GM19240 (cell line): ENCODE measurements around the gene WDR5.

Experiments used
- DNase-seq: peaks from one replicate; pipeline ENCODE4 v3.0.0; 2011; ENCODE audit warnings: low spot score; ENCODE audit not compliant: insufficient read length

WDR5 gene

GRCh38 chr9:134158242-134158641 lies 22.4 kb downstream of the WDR5 start:
- DNase-seq: no peak

DNA sequence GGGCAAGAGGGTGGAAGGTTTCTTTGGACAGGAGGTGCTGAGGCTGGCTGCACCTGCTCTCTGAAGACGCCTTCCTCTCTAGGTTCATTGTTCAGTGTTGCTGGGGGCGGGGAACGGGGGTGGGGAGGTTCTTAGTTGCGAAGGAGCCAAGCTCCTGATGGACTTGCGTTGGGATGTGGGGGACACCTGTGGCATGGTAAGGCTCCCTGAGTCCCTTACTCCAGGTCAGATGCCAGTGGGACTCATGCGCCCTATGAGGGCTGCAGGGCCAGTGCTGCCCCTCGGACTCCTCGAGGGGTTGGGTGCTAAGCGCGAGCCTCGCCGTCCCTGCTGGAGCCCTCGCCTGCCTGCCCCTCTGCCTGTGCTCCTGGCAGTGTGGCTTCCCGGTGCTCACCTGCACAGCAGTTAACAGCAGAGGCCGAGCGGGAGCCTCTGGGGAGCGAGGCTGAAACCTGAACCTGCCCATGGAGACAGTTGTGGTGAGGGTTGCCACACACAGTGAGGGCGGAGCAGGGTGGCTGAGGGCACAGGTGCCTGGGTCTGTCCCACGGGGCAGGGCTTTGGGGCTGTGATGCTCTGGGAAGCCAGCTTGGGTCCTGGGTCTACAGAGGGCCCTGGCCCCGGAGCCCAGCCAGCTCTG lies 23.0 kb downstream of the WDR5 start:
- DNase-seq: no peak

DNA sequence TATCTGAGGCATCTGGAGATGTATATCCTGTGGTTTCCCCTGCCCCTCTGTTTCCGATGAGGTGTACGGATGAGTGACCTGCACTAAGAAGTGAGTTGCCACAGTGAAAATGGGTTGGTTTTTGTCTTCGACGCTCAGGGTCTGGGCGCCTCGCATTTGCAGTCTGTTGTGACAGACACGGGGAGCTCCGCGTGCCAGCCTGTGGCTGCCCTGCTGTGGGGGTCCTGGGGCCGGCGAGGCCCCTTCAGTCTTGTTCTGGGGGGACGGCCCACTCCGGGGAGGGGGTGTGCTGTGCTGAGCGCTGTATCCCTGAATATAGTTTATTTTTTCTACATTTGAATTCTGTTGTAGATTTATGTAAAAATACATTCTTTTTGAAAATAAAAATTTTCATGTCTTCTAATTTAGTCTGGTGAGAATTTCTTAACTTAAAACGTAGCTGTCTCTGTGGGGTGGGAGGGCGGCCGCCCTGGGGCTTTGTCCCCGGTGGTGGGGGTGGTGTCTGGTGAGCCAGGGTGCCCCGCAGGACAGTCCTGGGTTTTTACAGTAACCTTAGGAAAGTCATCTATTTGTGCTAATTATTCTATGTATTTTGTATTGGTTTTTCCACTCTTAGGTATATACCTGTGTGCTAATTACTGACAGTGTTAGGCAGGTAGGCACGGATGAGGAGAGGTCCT lies 23.8 kb downstream of the WDR5 start:
- no peak for DNase-seq

- no peak for DNase-seq
Observed at GRCh38 chr9:134161647-134162046, 25.8 kb downstream of the WDR5 start.

GRCh38 chr9:134162212-134162775 lies 26.4 kb downstream of the WDR5 start:
- no peak for DNase-seq

- no peak for DNase-seq
Observed at GRCh38 chr9:134162926-134163370, 27.1 kb downstream of the WDR5 start.

GRCh38 chr9:134163371-134164196 lies 27.7 kb downstream of the WDR5 start:
- DNase-seq: no peak

DNA sequence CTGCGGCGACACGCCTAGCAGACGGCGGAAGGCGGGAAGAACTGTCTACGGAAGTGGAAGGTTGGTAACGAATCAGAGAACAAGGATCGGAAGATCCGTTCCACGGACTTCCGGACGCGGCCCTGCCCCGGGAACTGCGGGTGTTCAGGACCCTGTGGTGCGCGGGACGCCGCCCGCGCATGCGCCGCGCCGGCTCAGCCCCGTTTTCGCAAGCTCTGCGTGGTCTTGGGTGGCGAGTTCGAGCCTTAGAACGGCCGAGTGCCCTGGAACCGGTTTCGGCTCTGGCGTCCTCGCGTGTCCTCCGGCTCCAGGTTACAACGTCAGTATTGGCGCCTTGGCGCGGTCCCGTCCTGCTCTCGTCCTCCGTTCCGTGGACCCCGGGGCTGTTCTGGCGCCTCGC lies 29.0 kb downstream of the WDR5 start:
- DNase-seq: no peak

DNA sequence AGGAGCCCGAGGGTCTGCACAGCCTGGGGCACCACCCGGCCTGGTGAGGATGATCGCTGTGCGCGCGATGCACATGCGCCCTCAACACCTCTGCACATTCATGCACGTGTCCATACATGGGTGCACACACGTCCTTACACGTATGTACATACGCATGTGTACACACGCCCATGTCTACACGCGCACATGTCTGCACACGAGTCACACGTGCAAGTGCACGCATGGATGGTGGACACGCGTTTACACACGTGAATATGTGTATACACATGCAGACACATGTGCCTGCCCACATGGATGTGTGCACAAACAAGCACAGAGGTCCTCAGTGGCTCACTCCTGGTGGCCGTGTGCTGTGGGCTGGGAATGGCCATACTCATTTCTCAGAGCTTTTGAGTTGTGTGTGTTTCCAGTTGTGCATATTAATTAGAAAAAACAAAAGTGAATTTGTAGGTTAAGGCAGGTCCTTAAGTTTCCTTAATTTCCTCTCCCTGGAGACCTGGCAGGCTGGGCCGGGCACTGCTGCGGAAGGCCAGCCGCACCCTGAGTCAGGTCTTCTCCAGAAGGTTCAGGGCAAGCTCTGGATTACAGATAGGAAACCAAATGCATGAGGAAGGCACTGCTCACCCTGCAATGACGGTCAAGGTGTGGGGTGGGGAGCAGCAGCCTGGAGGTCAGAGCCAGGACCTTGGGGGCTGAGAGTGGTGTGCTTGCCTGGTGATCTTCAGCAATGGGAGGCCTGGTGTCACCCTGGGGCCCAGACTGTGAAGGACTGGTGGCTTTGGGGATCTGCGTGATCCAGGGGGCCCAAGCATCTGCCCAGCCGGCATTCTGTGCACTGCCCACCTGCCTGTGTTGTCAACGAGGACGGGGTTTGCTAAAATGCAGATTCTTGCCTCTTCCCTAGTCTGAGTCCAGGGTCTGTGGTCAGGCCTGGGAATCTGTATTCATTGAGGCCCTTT lies 29.8 kb downstream of the WDR5 start:
- DNase-seq: no peak

- DNase-seq: no peak
Observed at GRCh38 chr9:134166374-134166773, 30.5 kb downstream of the WDR5 start.

DNA sequence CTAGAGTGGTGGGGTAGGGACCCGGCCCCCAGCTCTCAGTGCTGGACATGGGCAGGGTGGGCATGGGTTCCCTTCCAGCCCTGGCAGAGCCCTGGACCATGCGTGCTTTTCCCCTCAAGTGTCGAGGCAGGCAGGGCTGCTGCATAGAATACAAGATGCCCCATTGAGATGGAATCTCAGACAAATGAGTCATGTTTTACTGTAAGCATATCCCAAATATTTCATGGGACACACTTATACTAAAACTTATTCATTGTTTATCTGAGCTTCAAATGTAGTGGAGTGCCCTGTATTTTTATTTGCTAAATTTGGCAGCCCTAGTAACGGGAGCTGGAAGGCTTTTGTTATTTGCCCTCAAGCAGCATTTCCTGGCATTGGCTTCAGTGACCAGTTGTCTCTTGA lies 31.6 kb downstream of the WDR5 start:
- DNase-seq: no peak

DNA sequence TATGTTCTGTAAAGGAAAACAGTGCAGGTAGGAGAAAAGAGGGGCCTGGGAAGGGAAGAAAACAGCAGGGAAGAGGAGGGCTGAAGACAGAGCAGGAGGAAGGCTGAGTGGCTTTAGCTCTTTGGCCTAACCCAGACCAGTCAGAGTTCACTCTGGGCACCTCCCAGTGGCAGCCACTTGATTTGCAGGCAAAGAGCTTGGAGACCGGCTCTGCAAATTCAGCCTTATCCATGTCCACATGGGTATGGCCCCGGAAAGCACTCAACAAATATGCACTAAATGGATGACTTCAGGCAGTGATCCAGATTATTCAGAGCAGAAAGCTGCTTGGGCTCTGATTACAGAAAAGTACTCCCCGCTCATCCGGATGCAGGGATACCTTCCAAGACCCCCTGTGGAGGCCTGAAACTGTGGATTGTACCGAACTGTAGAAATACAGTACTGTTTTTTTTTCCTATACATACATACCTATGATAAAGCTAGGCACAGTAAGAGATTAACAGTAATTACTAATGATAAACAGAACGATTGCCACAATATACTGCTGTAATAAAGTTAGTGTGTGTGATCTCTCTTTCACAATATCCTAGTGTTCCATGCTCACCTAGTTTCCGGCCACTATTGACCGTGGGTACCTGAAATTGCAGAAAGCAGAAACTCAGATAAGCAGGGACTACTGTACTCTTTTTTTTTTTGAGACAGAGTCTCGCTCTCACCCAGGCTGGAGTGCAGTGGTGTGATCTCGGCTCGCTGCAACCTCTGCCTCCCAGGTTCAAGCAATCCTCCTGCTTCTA lies 33.1 kb downstream of the WDR5 start:
- no peak for DNase-seq

GRCh38 chr9:134169724-134170401 lies 34.0 kb downstream of the WDR5 start:
- DNase-seq: no peak

DNA sequence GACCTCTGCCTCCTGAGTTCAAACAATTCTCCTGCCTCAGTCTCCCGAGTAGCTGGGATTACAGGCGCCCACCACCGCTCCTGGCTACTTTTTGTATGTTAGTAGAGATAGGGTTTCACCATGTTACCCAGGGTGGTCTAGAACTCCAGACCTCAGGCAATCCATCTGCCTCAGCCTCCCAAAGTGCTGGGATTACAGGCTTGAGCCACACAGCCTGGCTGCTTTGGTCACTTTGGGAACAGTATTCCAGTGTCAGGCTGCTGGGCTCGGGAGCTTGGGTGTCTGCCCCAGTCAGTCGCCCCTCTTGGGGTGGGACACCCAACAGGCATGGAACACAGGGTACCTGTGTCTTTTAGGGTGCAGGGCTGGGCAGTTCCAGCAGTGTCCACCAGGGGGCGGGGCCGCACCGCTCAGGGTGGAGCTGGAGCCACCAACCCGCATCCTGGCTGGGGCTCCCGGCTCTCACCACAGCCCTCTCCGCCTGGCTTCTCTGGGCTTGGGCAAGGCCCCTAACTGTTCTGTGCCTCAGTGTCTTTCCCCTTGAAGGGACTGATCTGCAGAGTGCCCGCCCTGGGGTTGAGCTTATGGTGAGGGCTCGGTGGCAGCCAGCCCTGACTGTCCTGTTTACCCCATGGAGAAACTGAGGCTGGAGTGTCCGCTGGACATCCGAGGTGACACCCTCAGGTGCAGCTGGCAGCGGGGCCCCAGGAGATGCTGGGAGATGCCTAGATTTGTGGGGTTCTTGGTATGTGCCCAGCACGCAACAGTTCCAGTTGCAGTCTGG lies 34.8 kb downstream of the WDR5 start:
- no peak for DNase-seq

GRCh38 chr9:134171316-134172197 lies 35.7 kb downstream of the WDR5 start:
- no peak for DNase-seq

DNA sequence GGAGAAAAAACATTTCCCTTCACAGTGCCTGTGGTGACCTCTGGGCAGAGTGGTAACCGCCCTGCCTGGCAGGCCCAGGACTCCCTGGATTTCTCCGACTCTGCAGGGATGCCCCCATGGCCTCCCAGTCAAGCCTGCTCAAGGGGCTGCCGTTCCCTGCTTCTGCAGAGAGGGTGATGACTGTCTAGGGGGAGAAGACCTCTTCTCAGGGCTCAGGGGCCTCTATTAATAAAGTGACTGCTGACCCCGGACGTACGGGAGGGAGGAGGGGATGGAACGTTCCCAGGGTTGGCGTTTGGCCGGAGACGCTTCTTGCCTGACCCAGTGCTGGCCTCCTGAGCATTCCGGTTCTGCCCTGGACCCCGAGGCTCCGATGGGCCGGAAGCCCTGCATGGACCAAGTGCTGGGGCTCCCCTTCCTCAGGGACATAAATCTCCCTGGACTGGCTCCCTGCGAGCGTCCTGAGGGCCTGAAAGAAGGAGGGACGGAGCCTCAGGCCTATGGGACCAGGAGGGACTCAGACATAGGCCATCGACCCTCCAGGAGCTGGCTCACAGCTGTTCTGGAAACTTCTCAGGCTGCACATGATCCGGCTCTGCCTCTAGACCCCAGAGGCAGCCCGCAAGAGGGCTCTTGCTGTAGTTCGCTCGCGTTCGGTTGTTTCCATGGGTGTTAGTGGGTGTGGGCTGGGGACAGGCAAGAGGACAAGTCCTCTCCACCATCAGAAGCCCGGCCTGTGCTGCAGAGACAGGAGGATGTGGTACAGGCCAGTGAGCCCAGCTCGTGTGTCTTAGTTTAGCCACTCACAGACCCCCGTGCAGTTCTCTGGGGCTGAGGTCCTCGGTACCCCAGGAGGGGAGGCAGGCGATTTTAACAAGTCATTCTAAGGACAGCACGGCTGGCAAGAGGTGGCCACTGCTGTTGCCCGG lies 36.6 kb downstream of the WDR5 start:
- DNase-seq: no peak
